A673 (cell line): Measurements from ENCODE around the gene CNTROB.

Experiments used
- CTCF ChIP-seq: fragments of 300-800, 200-600 bp; sonication (generic); conservative IDR thresholded peaks from 2 replicates; pipeline ENCODE4 v1.5.1; 2017; ENCODE audit warnings: low read depth, mild to moderate bottlenecking, antibody characterized with exemption, low read length, moderate library complexity, mixed read lengths
- EZH2 ChIP-seq: fragments of 200-600 bp; sonication (generic); IDR thresholded peaks from 2 replicates; pipeline ENCODE4 v1.6.1; 2017; ENCODE audit warnings: borderline replicate concordance, low read depth, mild to moderate bottlenecking, mixed read lengths, antibody characterized with exemption, low read length; ENCODE audit not compliant: poor library complexity, severe bottlenecking

DNA sequence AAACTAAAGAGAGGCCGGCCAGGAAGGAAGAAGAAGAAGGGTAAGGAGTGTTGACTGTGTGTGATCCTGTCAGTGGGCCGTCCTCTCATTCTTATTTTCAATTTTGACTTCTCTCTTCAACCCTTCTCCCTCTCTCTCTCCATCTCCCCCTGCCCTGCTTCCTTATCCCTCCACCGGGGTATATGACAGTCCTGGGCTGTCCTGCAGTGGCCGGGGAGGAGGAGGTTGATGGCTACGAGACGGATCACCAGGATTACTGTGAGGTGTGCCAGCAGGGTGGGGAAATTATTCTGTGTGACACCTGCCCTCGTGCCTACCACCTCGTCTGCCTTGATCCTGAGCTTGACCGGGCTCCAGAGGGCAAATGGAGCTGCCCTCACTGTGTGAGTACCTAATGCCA, 37.8 kb upstream of the CNTROB start:
- TF ChIP-seq CTCF (no peak), EZH2 (no peak)
